ENCODE measurements around the gene PCED1B.
"Not testable (repeated sequence)": the region's sequence is repeated elsewhere in the genome, so short reads cannot be mapped to it uniquely, and the experiment has no call there.

DNA sequence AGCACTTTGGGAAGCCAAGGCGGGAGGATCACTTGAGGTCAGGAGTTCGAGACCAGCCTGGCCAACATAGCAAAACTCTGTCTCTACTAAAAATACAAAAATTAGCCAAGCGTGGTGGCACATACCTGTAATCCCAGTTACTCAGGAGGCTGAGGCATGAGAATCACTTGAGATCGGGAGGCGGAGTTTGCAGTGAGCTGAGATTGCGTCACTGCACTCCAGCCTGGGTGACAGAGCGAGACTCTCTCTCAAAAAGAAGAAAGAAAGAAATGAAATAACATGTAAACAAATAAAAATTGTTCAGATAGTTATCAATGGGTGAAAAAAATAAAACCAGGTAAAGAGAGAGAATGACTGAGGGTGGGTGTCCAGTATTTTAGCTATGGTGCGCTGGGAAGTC is 200.3 kb downstream of the PCED1B start:
- TF ChIP-seq, protein P1, sequence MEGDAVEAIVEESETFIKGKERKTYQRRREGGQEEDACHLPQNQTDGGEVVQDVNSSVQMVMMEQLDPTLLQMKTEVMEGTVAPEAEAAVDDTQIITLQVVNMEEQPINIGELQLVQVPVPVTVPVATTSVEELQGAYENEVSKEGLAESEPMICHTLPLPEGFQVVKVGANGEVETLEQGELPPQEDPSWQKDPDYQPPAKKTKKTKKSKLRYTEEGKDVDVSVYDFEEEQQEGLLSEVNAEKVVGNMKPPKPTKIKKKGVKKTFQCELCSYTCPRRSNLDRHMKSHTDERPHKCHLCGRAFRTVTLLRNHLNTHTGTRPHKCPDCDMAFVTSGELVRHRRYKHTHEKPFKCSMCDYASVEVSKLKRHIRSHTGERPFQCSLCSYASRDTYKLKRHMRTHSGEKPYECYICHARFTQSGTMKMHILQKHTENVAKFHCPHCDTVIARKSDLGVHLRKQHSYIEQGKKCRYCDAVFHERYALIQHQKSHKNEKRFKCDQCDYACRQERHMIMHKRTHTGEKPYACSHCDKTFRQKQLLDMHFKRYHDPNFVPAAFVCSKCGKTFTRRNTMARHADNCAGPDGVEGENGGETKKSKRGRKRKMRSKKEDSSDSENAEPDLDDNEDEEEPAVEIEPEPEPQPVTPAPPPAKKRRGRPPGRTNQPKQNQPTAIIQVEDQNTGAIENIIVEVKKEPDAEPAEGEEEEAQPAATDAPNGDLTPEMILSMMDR (IDR thresholded peaks at IDR 0.05), result not testable (repeated sequence)
- not testable (repeated sequence) for TF ChIP-seq POLR2A (IDR thresholded peaks at IDR 0.05)
